HL-60/S4 treated with phorbol 12-myristate 13-acetate at 8.2 ng/mL for 4 days and 3 days (cell line): ENCODE measurements around the gene SPOPL.

Experiments
- in situ Hi-C: fragments of 300-500 bp; cut with MboI; formaldehyde crosslinking; loops from 2 replicates; pipeline ENCODE4 v1.15.0; 2022; ENCODE audit warnings: low sequenced_read_pairs

SPOPL gene

DNA sequence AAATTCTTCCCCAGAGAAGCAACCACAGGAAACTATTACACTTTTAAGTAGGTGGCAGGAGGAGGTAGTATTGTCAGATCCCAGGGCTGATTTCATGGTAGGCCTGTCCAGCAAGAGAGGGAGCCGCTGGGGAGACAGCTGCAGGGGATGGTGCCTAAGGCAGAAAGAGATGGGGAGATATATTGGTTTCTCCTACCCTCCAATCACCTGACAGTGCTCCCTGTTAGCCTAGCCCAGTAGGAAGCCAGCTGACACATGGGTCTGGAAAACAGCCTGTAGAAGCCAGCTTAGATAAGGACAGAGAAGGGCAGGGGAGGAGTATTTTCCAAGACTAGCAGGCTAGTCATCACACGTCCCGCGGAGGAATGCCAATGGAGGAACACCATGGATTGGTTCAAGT, 8.2 kb upstream of the SPOPL start:
- in situ Hi-C loops, result no loop called here

DNA sequence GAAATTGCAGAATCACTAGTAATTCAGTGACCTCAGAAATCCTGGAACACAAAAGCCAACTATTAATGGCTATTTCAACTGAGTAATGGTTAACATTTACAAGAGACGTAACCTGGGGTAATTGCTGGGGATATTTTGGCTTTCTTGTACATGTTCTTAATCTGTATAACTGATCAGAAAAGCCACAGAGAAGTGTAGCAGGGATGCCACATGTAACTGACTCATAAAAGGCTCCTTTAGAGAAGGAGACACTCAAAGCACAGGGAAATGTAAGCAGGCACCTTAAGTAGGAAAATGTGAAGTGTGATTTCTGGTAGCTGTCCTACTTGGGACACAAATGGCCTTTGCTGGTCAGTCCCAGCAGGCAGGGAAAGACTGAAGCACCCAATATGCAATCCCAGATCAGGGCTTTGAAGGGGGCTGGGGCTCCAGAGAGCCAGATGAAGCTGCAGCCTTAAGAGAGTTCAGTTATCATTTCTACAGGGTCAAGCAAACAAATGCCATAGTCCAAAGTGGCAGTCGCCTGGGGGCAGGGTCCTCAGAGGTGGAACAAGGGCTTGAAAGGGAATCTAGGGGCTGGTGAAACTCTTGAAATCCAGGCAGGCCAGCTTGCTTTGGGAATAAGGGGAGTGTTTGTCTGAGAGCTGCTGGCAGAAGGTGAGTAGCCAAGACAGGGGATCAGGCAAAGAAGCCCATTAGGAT, 7.2 kb upstream of the SPOPL start:
- in situ Hi-C loops, result no loop called here

DNA sequence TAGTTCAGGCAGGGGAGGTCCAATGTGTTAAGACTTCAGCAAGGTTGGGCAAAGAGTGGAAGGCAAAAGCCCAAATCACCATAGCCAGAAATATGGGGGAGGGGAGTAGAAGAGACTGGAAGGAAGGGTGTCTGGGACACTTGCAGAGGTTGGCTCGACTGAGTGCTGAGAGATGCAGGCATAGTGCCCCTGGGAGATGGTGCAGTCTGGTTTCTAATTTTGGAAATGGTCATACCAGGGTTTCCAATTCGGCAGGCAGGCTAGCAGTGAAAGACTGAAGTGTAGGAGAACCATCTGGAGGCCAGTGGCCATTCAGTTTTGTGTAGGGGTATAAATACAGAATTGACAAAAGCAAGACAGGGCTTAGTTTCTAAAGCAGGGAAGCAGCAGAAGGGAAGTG, 6.2 kb upstream of the SPOPL start:
- in situ Hi-C loops, result no loop called here

DNA sequence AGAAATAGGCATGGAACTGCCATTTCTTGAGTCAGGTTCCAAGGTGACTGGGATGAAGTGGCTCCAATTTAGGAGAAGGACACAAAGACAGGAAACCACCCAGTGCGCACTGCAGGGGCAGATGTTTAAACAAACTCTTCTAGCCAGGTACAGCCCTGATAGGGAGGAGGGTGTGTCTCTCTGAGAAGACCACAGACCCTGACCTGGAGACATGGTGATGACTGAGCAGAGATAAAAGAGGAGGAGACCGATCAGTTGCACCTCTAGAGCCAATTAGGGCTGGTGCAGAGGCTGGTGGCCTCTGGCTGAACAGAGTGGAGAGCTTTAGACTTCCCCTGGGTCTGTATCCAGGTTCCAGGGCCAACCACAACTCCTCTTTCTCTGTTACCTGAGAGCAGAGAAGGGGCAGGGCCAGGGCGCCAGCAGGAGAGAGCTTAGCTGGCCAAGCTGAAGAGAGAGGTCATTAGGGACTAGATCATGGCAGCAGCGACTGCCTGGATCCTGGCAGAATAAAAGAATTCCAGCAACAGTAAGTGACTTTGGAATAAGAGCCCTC, 5.4 kb upstream of the SPOPL start:
- in situ Hi-C loops, result no loop called here

DNA sequence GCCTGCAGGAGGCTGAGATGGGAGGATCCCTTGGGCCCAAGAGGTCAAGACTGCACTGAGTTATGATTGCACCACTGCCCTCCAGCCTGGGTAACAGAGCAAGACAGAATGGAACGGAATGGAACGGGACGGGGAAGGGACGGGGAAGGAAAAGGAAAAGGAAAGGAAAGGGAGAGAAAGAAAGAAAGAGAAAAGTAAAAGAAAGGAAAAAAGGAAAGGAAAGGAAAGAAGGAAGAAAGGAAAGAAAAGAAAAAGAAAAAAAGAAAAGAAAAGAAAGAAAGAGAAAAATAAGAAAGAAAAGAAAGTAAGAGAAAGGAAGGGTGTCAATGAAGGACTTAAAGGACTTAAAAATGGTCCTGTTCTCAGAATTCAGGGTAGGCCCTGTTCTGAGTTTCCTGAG, 4.3 kb upstream of the SPOPL start:
- in situ Hi-C loops, result no loop called here

DNA sequence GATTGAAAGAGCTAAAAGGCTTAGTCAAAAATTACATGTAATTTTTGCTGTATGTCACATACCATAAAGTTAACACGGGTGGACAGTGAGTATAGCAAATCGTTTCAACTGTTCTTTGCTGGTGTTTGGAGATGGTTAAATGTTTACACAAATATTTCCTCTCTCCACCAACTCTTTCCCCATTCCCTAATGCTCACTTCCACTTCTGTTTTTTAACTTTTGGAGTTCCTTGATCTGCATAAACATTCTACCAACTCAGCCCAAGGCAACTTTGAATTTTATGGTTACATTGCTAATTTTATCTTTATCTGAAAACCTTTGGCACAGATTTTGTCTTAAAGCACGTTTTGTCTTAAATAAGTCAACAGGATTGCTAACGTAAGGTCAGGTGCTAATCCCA, 1.9 kb upstream of the SPOPL start:
- in situ Hi-C loops, result no loop called here

DNA sequence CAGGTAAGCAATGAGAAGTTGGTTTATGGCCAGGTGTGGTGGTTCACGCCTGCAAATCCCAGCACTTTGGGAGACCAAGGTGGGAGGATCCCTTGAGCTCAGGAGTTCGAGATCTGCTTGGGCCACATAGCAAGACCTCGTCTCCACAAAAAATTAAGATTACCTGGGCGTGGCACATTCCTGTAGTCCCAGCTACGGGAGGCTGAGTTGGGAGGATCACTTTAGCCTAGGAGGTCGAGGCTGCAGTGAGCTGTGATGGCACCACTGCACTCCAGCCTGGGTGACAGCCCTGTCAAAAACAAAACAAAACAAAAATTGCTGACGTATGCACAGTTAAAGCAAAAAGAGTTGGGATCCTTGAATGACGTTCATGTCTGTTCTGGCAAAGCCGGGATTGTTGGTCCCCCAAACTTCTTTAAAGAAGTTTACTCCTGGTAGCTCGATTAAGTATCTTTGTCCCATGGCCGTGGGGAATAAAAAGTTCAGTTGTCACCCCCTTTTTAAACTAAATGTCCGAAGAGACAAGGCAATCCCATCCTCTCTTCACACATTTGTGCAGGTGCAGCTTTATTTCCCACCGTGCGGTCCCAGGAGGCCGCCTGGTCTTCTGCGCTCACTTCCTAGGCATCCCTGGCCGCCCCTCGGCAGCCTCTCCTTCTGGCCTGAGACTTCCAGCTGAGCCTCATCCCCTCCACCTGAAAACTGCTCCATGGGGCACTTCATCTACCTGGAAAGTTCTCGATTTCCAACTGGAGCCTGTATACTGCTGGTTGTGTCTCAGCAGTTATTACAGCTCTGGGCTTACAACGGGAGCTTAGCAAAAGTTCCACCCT, 762 bp upstream of the SPOPL start:
- in situ Hi-C loops, result no loop called here

DNA sequence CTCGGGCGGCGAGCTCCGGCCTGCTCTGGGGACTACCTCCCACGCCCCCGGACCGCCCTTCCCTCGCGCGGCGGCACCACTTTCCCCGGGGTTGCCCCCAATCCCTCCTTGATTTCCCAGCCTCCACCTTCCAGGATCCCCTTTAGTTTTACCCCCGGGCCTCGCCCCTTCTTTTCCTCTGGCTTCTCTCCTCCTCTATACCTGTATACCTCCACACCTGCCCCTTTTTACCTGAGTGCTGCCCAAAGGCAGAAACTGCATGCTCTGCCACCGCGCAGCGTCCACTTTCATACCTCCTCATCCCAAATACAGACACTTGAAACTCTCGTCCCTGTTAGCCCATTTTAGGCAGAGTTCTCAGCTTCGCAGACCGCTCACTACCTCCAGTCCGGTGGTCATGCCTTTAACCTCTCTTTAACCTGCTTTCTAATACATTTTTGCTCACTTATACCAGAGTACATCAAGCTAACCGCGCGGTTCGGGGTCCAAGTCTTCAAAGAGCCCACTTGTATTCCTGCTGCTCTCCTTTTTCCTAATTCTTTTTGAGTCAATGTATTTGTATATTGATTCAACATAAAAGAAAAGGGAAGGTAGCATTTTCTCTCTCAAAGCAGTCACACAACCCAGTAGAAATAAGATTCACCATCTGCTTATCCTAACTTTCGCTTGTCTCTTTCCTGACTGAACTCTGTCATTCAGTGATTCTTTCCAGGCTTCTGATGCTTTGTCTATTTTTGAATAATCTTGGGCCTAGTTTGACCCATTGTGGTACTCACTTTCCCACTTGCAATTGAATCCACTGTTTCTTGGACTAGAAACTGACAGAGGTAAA, 901 bp downstream of the SPOPL start:
- in situ Hi-C loops, result no loop called here

DNA sequence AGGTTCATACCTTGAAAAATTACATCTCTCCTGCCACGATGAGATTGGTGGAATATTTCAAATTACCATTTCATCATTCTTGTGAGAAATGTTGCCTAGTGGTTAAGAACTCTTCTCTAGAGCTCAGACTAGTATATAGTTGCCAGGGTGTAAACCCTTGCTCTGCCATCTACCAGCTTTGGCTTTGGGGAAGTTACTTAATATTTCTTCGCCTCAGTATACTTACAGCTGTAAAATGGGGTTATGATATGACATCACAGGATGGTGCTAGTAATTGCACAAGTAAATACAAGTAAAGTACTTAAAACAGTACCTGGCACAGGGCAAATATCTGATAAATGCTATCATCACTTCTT, 1.5 kb downstream of the SPOPL start:
- in situ Hi-C loops, result no loop called here

DNA sequence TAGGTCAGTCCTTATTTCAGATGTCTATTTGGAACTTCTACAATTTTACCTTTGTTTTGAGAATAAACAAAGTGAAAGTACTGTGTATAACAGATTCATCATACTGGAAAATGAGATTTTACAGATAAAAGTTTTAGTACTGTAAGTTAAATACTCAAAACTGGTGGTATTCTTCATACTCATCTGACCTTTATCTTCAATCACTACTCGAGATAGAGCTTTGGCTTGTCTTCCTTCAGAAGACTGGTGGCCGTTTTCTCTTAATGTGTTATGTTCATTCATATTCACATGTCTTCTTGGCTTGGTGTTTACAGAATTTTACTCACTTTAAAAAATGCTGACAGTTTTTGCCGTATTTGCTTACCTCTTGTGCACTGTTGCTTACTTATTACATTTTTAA, 2.1 kb downstream of the SPOPL start:
- in situ Hi-C loops, result no loop called here

DNA sequence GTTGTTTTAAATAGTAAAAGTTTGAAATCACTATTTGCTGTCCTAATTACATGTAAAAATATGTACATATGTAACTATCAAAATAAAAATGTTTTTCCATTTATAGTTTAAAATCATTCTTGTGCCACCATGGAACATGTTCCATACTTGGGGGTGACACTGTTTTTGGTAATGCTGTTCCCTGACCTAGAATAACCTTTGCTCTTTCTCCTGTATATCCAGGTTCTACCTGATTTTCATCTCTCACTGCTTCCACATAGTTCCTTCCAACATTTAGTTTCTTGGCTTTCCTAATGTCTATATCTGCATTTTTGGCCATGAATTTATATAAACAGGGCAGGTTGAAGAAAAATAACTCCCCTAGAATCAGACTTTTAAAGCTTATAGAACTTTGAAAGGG, 2.5 kb downstream of the SPOPL start:
- in situ Hi-C loops, result no loop called here

DNA sequence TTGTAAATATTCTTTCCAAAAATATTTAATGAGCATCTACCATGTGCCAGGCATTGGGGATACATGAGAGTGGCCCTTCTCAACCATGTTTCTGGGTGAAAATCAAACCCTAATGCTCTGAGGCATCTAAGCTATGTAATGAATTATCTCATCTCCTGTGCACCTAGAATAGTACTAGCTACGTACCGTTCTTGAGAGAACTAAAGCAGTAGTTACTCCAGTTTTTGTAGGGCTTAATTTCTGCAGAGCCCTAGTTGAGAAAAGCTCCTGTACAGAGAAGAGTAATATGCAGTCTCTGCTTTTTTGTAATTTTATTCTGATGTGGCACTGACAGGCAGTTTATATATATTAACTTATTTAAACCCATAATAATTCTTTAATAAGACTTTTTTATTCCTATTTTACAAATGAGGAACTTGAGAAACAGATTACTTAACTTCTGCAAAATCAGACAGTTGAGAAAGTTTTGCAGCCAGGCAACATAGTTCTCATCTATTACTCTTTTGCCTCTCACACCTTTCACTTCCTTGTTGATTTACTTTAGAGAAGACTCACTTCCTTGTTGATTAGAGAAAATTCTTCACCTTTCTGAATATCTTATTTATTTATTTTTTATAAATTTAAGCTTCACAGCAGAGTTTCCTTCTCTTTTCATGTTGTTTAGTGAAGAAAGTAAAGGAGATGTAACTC, 3.1 kb downstream of the SPOPL start:
- in situ Hi-C loops, result no loop called here

DNA sequence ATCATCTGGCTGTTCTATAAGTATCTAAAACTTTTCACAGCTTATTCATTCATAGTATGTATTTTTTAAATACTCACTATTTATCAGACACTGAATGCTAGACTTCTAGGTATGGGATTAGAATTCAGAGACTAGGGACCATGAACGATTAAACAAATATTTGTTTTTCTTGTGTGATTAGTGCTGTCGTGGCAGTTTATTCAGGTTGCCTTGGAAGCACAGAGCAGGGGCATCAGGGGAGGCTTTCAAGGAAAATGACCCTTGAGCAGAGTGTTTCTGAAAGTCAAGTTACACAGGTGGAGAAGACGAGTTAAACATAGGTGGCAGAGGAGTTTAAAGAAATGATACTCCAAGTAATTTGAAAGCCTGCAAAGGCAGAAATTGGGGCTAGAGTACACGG, 5.7 kb downstream of the SPOPL start:
- in situ Hi-C loops, result no loop called here

DNA sequence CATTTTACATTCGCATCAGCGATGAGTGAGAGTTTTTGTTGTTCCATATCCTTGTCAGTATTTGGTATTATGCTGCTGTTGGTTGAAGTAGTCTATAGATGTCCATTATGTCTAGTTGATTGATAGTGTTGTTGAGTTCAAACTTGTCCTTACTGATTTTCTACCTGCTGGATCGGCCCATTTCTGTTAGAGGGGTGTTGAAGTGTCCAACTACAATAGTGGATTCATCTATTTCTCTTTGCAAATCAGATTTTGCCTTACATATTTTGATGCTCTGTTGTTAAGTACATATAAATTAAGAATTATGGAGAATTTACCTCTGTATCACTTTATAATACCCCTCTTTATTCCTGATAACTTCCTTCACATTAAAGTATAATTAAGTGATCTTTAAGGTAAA, 8.7 kb downstream of the SPOPL start:
- in situ Hi-C loops, result no loop called here

DNA sequence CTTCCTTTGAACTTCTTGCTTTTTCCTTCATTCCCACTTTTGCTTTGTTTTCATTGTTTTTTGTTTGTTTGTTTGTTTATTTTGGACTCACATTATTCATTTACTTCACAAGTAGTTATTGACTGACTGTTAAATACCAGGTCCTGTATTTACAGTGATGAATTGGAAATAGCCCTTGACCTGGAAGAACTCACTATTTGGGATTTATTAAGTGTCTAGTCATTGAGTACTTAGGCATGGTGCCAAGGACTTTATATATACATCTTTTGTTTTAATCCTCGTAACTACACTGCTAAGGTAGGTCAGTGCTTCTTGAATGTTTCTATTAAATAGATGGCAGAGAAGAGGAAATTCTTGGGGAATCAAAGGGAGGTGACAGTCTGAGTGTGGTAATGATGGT, 11.1 kb downstream of the SPOPL start:
- in situ Hi-C loops, result no loop called here

DNA sequence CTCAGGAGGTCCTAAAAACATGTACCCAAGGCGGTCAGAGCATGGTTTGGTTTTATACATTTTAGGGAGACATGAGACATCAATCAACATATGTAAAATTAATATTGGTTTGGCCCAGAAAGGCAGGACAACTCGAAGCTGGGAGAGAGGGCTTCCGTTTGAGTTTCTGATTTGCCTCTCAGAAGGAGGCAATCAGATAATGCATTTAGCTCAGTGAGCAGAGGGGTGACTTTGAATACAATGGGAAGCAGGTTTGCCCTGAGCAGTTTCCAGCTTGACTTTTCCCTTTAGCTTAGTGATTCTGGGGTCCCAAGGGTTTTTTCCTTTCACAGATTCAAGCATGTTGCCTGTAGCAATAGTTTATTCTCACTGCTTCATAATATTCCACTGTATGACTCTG, 12.6 kb downstream of the SPOPL start:
- in situ Hi-C loops, result no loop called here

DNA sequence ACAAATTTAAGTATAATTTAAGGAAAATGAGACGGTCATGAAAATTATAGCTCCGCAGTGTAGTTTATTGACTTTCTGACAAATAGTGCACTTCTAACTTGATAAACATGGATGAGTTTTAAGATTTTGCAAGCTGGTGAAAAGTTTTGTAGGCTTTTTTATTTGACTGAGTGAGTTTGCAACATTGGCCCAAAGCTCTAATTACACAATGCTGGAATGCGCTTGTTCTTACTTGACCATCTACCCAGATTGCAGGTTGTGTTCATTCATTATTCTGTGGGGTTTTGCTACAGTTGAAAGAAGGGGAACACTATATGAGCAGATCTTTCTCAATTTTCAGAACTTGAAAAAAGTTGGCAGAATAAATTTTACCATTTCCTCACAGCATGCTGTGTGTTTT, 13.5 kb downstream of the SPOPL start:
- in situ Hi-C loops, result no loop called here

DNA sequence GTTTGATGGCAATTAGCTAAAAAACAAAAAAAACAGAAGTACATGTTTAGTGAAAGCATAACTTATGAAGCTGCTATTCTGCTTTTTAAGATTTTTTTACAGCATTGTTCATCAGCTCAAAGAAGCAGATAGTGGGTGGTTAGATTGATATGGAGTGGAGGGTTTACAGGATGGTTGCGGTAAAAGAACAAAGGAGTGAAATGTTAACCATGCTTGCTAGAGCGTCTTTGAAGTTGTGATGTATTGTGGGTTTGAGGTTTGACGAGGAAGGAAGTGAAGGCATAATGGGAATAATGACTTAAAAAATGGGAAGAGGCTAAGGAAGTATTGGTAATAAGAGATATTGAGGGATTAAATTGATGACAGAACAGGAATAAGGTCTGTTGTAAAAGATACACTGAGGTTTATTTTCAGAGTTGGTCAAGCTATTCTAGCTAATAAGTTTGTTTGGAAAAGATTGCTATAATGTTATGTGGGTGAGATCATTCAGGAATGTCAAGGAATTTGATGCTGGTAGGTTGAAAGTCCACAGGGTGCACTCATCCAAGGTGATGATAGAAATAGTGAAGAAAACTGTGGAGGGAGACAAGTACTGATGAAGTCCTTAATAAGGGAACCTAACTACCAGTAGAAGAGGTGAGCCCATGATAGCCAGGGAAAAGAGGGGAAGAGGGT, 14.6 kb downstream of the SPOPL start:
- in situ Hi-C loops, result no loop called here

DNA sequence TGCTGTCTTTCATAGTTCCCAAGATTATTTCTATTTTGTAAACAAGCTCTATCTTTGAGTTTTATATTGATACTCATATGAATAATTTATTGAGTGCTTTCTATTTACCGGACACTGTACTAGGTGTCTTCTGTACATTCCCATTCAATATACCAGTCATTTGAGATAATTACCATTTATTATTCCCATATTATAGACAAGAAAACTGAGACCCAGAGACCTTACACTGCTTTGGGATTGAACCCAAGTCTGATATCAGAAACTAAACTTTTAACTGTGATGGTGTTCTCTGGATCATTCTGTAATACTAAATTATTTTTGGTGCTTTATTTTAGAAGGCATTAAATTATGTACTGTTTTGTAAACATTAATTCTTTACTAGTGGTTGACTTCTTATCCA, 17.3 kb downstream of the SPOPL start:
- in situ Hi-C loops, result no loop called here

DNA sequence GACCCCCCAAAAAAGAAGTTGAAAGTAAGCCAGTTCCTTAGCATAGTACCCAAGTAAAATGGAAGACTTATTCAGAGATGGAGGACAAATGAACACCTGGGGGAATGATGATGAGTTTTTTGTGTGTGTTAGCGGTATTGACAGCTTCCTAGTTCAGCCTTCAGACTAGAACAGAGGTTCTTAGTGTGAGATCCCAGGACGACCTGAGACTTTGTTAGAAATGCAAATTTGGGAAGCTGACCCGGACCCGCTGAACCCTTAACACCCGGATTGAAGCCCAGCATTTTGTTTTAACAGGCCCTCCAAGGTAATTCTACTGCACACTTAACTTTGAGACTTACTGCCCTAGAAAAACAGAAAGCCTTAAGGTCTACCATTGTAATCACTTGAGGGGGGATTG, 20.3 kb downstream of the SPOPL start:
- in situ Hi-C loops, result no loop called here
